ENCODE measurements around the gene PCDH9. TPM values are rescaled to one million over a fixed set of nuclear protein-coding genes. Genes with fewer than 3 reads are reported as not detected.

The PCDH9 gene
- total and polyA plus RNA-seq, 10 of the 15 experiments (the other 5 are each of a cell fraction or from before 2014, with no cell fraction given), result 0.02 to 2.3 (median 0.05) TPM; not detected in 1

DNA sequence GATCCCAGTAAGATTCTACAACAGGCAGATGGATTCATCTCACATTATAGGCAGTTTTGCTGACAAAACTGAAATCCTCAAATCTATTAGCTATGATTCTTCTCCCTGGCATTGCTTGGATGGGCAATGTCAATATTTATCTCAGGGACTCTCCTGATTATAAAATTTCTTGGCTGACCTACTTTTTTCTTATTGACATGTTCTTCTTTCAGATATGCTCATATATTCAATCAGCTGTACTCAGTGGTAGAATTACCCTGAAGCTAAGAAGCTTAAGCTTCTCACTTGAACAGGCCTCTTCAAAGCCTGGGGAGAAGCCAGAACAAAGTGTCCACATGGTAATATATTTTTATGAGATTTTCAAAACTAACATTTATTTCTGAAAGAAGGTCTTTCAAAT, 513.6 kb downstream of the PCDH9 start:
- ChIA-PET CTCF (no interaction called here), POLR2A (no interaction called here)
- H3K9me3 ChIP-seq (replicated peaks; ENCODE audit: control insufficient read depth, insufficient read depth, low read length), result no peaks in the 10 kb centered on the region

More for the DNA sequence above, 513.6 kb downstream of the PCDH9 start:
- Histone ChIP-seq H2AFZ (ENCODE audit: control insufficient read depth, low read depth, low read length) (no peak overlapping the region), H3K9ac (ENCODE audit: control insufficient read depth, insufficient read depth, low read length) (no peak overlapping the region), H3K4me3 (no peak overlapping the region), H3K27ac (ENCODE audit: control insufficient read depth, insufficient read depth) (no peak overlapping the region), H4K20me1 (ENCODE audit: control insufficient read depth, insufficient read depth) (no peaks in the 10 kb centered on the region), H3K36me3 (ENCODE audit: control insufficient read depth in 2 of 2, insufficient read depth in 2 of 2, low read length in 1 of 2) (no peaks in the 10 kb centered on the region), H3K4me1 (ENCODE audit: control insufficient read depth, insufficient read depth, low read length) (no peaks in the 10 kb centered on the region), H3K79me2 (ENCODE audit: control insufficient read depth, insufficient read depth, low read length) (no peaks in the 10 kb centered on the region), H3K4me2 (ENCODE audit: control insufficient read depth, insufficient read depth) (no peak overlapping the region), H3K27me3 (replicated peaks in 1 of 2; ENCODE audit: control insufficient read depth in 2 of 2, insufficient read depth in 2 of 2, low read length in 1 of 2) (no peaks in the 10 kb centered on the region)
- DNase-seq (ENCODE audit: low read depth, low spot score) (no peak), ATAC-seq (no peak), FAIRE-seq (no peak)
- intact Hi-C loops (cut with micrococcal nuclease; ENCODE audit: unreplicated experiment), result no loop called here
- no peak for TF ChIP-seq RUNX3 (IDR thresholded peaks at IDR 0.05; ENCODE audit: low read length)
- TF ChIP-seq MEF2A (IDR thresholded peaks at IDR 0.05; ENCODE audit: insufficient read depth, low read depth, low read length), result no peak
- TF ChIP-seq BCL3 (IDR thresholded peaks at IDR 0.05; ENCODE audit: borderline replicate concordance, insufficient read depth, low read depth, low read length, poor library complexity, severe bottlenecking), result no peak
- TF ChIP-seq POLR2AphosphoS2 (IDR thresholded peaks at IDR 0.05; ENCODE audit: low read depth, low read length), result no peak
- no peak for TF ChIP-seq HDAC6 (IDR thresholded peaks at IDR 0.05; ENCODE audit: unreplicated experiment)
- TF ChIP-seq ZNF207 (IDR thresholded peaks at IDR 0.05; ENCODE audit: borderline replicate concordance), result no peak
- no peak for TF ChIP-seq SREBF2 (IDR thresholded peaks at IDR 0.05; ENCODE audit: low read length)
- TF ChIP-seq POU2F2 (IDR thresholded peaks at IDR 0.05; ENCODE audit: borderline replicate concordance, low read depth, low read length), result no peak
- TF ChIP-seq, protein P1, sequence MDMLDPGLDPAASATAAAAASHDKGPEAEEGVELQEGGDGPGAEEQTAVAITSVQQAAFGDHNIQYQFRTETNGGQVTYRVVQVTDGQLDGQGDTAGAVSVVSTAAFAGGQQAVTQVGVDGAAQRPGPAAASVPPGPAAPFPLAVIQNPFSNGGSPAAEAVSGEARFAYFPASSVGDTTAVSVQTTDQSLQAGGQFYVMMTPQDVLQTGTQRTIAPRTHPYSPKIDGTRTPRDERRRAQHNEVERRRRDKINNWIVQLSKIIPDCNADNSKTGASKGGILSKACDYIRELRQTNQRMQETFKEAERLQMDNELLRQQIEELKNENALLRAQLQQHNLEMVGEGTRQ (IDR thresholded peaks at IDR 0.05; ENCODE audit: borderline replicate concordance, low read depth, low read length), result no peak
- TF ChIP-seq PAX5 (IDR thresholded peaks at IDR 0.05; ENCODE audit: borderline replicate concordance, low read depth, low read length), result no peak
- TF ChIP-seq SMAD1 (IDR thresholded peaks at IDR 0.05; ENCODE audit: low read depth, partially characterized antibody), result no peak
- TF ChIP-seq STAT1 (conservative IDR thresholded peaks at IDR 0.05), result no peak
- TF ChIP-seq NFYA (IDR thresholded peaks at IDR 0.05; ENCODE audit: borderline replicate concordance, low read depth, low read length), result no peak
- no peak for TF ChIP-seq CEBPZ (IDR thresholded peaks at IDR 0.05; ENCODE audit: low read depth, low read length)
- TF ChIP-seq RBBP5 (conservative IDR thresholded peaks at IDR 0.05), result no peak
- no TSS peak for BruUV-seq (replicated peaks)
- SMC1A ChIA-PET (ENCODE audit: uncharacterized antibody, unreplicated experiment), result interaction anchor here (1.3 kb wide), 1 partner anchor 13 kb away, joined by 3 read pairs; no protein-coding TSS in a partner anchor
- RAD21 ChIA-PET (ENCODE audit: unreplicated experiment), result interaction anchor here (0.8 kb wide), 1 partner anchor 105 kb away, joined by 4 read pairs; no protein-coding TSS in a partner anchor
- in situ Hi-C loops (cut with MboI), result no loop called here
